NCI-H2227 (cell line): ENCODE measurements around the gene BCAS4.

ENCODE experiments used
- DNase-seq: peaks from one replicate; lab custom pipeline; 2025; ENCODE audit not compliant: unreplicated experiment; lab: John Stamatoyannopoulos, UW

BCAS4 gene

GRCh38 chr20:50850721-50851286 is 55.9 kb downstream of the BCAS4 start:
- DNase-seq, result peak; percentile 28

- no peak for DNase-seq
Measured at GRCh38 chr20:50852085-50852484, 57.2 kb downstream of the BCAS4 start.

- no peak for DNase-seq
Measured at GRCh38 chr20:50854506-50855249, 59.8 kb downstream of the BCAS4 start.

- DNase-seq, result no peak
Measured at GRCh38 chr20:50855498-50856474, 60.9 kb downstream of the BCAS4 start.

- DNase-seq, result no peak
Measured at GRCh38 chr20:50856475-50857041, 61.7 kb downstream of the BCAS4 start.

GRCh38 chr20:50857348-50857747 is 62.5 kb downstream of the BCAS4 start:
- no peak for DNase-seq

GRCh38 chr20:50858525-50858924 is 63.7 kb downstream of the BCAS4 start:
- no peak for DNase-seq

GRCh38 chr20:50859161-50859560 is 64.3 kb downstream of the BCAS4 start:
- DNase-seq, result no peak

GRCh38 chr20:50861012-50861411 is 66.2 kb downstream of the BCAS4 start:
- DNase-seq, result no peak

- no peak for DNase-seq
Measured at GRCh38 chr20:50862546-50862945, 67.7 kb downstream of the BCAS4 start.

GRCh38 chr20:50865114-50865513 is 70.3 kb downstream of the BCAS4 start:
- DNase-seq, result no peak

- no peak for DNase-seq
Measured at GRCh38 chr20:50865591-50865990, 70.7 kb downstream of the BCAS4 start.

GRCh38 chr20:50866036-50866685 is 71.3 kb downstream of the BCAS4 start:
- DNase-seq, result no peak

- no peak for DNase-seq
Measured at GRCh38 chr20:50866831-50867230, 72.0 kb downstream of the BCAS4 start.

- no peak for DNase-seq
Measured at GRCh38 chr20:50867805-50868204, 72.9 kb downstream of the BCAS4 start.

- no peak for DNase-seq
Measured at GRCh38 chr20:50868509-50869495, 73.9 kb downstream of the BCAS4 start.

- DNase-seq, result no peak
Measured at GRCh38 chr20:50870561-50871161, 75.8 kb downstream of the BCAS4 start.

GRCh38 chr20:50872560-50873425 is 77.9 kb downstream of the BCAS4 start:
- no peak for DNase-seq
